ENCODE results near the gene PTPRN2.

PTPRN2 gene

GRCh38 chr7:158470336-158470735 lies 117.3 kb downstream of the PTPRN2 start:
- TF ChIP-seq, protein P1, sequence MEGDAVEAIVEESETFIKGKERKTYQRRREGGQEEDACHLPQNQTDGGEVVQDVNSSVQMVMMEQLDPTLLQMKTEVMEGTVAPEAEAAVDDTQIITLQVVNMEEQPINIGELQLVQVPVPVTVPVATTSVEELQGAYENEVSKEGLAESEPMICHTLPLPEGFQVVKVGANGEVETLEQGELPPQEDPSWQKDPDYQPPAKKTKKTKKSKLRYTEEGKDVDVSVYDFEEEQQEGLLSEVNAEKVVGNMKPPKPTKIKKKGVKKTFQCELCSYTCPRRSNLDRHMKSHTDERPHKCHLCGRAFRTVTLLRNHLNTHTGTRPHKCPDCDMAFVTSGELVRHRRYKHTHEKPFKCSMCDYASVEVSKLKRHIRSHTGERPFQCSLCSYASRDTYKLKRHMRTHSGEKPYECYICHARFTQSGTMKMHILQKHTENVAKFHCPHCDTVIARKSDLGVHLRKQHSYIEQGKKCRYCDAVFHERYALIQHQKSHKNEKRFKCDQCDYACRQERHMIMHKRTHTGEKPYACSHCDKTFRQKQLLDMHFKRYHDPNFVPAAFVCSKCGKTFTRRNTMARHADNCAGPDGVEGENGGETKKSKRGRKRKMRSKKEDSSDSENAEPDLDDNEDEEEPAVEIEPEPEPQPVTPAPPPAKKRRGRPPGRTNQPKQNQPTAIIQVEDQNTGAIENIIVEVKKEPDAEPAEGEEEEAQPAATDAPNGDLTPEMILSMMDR (IDR thresholded peaks at IDR 0.05; ENCODE audit: extremely low read depth, insufficient read depth, missing control alignments), result no peak
- in situ Hi-C loops (cut with MboI; ENCODE audit: low pct_unique_long_range_greater_than_20kb, low sequenced_read_pairs, unreplicated experiment), result no loop called here
- no peak for DNase-seq (ENCODE audit: low spot score)

DNA sequence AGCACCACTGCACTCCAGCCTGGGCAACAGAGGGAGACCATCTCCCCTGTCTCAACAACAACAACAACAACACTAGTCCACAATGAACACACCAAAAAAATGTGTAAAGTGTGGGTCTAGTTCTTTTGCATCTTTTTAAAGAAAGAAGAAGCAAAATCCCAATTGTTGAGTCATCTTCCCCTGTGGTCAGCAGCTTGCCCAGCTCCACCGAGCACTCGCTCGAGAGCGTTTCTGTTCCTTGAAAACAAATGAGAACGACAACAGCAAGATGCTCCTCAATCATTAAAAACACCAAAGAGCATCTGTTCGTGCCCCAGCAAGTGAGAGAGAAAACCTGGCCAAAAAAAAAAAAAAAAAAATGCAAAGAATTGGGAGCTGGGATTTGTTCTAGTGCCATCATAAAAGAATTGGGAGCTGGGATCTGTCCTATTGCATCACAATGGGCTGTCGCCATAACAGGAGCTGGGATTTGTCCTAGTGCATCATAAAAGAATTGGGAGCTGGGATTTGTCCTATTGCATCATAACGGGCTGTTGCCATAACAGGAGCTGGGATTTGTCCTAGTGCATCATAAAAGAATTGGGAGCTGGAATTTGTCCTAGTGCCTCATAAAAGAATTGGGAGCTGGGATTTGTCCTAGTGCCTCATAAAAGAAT lies 118.1 kb downstream of the PTPRN2 start:
- TF ChIP-seq, protein P1 (IDR thresholded peaks at IDR 0.05; ENCODE audit: extremely low read depth, insufficient read depth, missing control alignments), result no peak
- in situ Hi-C loops (cut with MboI; ENCODE audit: low pct_unique_long_range_greater_than_20kb, low sequenced_read_pairs, unreplicated experiment), result no loop called here
- no peak for DNase-seq (ENCODE audit: low spot score)

DNA sequence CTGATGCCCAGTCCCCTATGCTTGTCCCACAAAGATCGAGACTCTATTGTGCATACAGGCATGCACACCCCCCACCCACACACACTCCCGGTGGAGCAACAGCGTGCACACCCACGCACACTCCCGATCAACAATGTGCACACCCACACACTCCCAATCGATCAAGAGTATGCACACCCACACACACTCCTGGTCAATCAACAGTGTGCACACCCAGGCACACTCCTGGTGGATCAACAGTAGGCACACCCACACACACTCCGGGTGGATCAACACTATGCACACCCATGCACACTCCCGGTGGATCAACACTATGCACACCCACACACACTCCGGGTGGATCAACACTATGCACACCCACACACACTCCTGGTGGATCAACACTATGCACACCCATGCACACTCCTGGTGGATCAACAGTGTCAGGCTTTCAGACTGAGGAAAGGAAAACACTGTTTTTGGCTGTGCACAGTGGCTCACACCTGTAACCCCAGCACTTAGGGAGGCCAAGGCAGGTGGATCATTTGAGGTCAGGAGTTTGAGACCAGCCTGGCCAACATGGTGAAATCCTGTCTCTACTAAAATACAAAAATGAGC lies 118.8 kb downstream of the PTPRN2 start:
- in situ Hi-C loops (cut with MboI; ENCODE audit: low pct_unique_long_range_greater_than_20kb, low sequenced_read_pairs, unreplicated experiment), result no loop called here
- TF ChIP-seq, protein P1 (IDR thresholded peaks at IDR 0.05; ENCODE audit: extremely low read depth, insufficient read depth, missing control alignments), result no peak
- no peak for DNase-seq (ENCODE audit: low spot score)

DNA sequence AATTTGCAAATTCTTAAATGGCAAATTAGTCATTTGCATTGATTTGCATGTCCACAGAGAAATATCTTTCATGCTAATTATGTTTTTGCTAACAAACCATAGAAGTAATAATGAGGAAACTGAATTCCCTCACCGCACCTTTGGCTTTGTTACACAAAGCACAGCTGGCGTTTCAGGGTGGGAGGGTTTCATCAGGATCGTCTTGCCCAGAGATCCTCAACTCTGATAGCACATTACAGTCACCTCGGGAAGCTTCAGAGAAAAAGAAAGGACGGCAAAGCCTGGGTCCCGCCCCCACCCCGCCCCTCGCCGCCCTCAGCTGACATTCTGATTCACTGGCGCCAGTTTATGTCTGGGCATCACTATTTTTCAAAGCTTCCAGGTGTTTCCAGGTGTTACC lies 119.4 kb downstream of the PTPRN2 start:
- in situ Hi-C loops (cut with MboI; ENCODE audit: low pct_unique_long_range_greater_than_20kb, low sequenced_read_pairs, unreplicated experiment), result no loop called here
- DNase-seq (ENCODE audit: low spot score), result no peak
- TF ChIP-seq, protein P1 (IDR thresholded peaks at IDR 0.05; ENCODE audit: extremely low read depth, insufficient read depth, missing control alignments), result no peak

GRCh38 chr7:158467562-158467961 lies 120.1 kb downstream of the PTPRN2 start:
- TF ChIP-seq, protein P1 (IDR thresholded peaks at IDR 0.05; ENCODE audit: extremely low read depth, insufficient read depth, missing control alignments), result no peak
- in situ Hi-C loops (cut with MboI; ENCODE audit: low pct_unique_long_range_greater_than_20kb, low sequenced_read_pairs, unreplicated experiment), result no loop called here
- DNase-seq (ENCODE audit: low spot score), result no peak

GRCh38 chr7:158463317-158463716 lies 124.3 kb downstream of the PTPRN2 start:
- TF ChIP-seq, protein P1 (IDR thresholded peaks at IDR 0.05; ENCODE audit: extremely low read depth, insufficient read depth, missing control alignments), result no peak
- no peak for DNase-seq (ENCODE audit: low spot score)
- in situ Hi-C loops (cut with MboI; ENCODE audit: low pct_unique_long_range_greater_than_20kb, low sequenced_read_pairs, unreplicated experiment), result no loop called here
